Transverse colon (tissue), 3 donors: ENCODE measurements around the gene MYADML2.
"Not testable (repeated sequence)": the region's sequence is repeated elsewhere in the genome, so short reads cannot be mapped to it uniquely, and the experiment has no call there.

Experiments
- CTCF ChIP-seq, 5 experiments: fragments of 200-600 bp in 3 of 5; fragments of 450-650 bp in 2 of 5; sonication (generic) in 3 of 5; IDR thresholded peaks; 1 replicate in 2 of 5; 2 replicates in 3 of 5; pipeline ENCODE4 v1.5.1; 2016 to 2017; ENCODE audit warnings: antibody characterized with exemption in 5 of 5, inconsistent platforms in 3 of 5, mild to moderate bottlenecking in 2 of 5, moderate library complexity in 1 of 5
- EP300 ChIP-seq: sonication (generic); formaldehyde crosslinking; IDR thresholded peaks from one replicate; pipeline ENCODE4 v1.6.1; 2017; ENCODE audit warnings: antibody characterized with exemption, low read depth

GRCh38 chr17:81918333-81918669, 28.7 kb downstream of the MYADML2 start:
- not testable (repeated sequence) for TF ChIP-seq CTCF (IDR thresholded peaks at IDR 0.05); EP300
